Activated CD8-positive, alpha-beta memory T cell treated with anti-CD3 and anti-CD28 coated beads for 48 hours (primary cell): ENCODE data around the gene MYORG.
"Not testable (repeated sequence)": the region's sequence is repeated elsewhere in the genome, so short reads cannot be mapped to it uniquely, and the experiment has no call there.

ENCODE experiments used
- DNase-seq, 3 experiments: peaks; one replicate each; pipeline ENCODE4 v3.0.0-alpha.2; 2020; ENCODE audit warnings: low read depth in 2 of 3, low spot score in 2 of 3

Gene MYORG

DNA sequence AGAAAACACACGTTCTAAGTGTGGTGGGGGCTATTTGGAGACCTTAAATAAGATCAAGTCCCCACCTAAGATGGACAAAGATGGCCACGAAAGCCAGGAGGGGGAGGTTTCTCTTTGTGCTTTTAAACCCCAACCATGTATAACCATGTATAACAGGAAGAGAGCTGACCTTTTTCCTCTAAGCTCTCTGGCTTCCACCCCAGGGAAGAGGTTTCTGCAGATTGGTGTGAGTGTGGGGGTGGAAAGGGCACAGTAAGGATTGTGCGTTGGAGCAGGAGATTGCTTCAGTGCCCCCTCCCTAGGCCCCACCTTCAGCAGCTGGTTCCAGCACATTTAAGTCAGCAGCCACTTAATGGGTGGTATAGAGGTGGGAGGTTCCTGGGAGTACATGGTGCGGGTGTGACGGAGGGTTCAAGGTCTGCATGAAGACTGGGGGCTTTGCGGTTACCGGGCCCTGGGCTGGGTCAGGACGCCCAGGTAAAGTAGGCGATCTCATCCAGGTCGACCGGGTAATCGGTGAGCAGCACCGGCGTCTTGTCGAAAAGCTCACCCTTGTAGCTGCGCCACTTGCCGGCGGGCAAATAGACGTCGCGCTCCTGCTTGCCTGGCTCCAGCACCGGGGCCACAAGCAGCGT is 6.2 kb downstream of the MYORG start:
- no peak for DNase-seq

DNA sequence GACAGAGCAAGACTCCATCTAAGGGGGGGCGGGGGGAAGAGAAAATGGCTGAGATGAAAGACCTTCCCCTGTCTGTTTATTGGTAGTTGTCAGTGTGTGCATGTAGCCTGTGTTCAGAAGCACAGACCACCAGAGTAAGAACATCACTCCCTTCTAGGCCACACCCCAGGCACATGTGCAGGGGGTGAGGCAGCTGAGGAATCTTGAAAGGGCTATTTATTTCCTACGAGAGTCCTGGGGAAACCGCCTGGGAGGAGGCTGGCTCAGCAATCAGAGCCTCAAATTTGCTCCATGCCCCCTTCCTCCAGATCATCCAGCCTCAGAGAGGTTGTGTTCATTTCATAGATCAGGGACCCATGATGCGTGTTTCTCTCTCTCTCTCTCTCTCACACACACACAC is 7.1 kb downstream of the MYORG start:
- DNase-seq, result no peak

DNA sequence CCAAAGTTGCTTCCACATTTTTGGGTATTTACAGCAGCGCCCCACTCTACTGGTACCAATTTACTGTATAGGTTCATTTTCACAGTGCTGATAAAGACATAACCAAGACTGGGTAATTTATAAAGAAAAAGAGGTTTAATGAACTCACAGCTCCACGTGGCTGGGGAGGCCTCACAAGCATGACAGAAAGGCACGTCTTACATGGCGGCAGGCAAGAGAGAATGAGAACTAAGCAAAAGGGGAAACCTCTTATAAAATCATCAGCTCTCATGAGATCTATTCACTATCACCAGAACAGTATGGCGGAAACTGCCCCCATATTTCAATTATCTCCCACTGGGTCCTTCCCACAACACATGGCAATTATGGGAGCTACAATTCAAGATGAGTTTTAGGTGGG is 7.9 kb downstream of the MYORG start:
- DNase-seq, result not testable (repeated sequence)

DNA sequence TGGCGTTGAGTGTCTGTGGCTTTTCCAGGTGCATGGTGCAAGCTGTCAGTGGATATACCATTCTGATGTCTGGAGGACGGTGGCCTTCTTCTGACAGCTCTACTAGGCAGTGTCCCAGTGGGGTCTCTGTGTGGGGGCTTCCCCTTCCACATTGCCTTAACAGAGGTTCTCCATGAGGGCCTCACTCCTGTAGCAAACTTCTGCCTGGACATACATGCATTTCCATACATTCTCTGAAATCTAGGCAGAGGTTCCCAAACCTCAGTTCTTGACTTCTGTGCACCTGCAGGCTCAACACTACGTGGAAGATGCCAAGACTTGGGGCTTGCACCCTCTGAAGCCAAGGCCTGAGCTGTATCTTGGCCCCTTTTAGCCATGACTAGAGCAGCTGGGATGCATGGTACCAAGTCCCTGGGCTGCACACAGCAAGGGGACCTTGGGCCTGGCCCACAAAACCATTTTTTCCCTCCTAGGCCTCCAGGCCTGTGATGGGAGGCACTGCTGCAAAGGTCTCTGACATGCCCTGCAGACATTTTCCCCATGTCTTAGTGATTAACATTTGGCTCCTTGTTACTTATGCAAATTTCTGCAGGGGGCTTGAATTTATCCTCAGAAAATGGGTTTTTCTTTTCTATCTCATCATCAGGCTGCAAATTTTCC is 8.8 kb downstream of the MYORG start:
- not testable (repeated sequence) for DNase-seq

DNA sequence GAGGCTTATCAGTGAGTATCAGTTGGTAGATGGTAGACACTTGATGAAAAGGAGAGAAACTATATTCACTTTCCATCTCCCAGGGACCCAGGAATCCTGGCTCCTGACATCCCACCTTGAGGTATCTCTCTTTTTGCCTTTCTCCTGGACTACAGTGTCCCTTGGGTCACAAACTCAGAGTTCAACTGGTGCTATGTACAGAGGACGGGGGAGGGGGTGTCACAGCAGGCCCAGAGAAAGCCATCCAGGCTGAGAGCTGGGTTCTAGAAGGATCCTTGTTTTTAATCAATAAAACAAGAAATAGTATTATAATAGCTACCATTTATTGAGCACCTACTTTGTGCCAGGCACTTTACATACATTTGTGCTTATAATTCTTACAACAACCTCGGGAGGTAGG is 10.3 kb downstream of the MYORG start:
- DNase-seq, result no peak

DNA sequence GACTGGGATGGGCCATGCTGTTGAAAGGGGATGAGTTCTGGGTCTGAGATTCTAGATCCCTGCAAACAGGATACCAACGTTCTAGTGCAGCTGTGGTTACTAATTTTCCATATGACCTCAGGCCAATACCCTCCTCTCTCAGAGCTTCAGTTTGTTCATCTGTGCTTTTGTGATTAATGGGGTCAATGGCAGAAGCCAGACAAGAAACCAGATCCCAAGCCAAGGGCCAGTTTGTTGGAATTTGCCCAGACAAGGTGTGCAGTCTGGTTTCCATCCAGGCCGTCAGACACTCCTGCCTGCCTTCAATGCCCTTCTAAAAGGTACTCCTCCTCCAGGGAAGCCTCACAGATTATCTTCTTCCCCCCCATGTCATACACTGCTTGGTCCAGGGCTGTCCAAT is 11.4 kb downstream of the MYORG start:
- no peak for DNase-seq

DNA sequence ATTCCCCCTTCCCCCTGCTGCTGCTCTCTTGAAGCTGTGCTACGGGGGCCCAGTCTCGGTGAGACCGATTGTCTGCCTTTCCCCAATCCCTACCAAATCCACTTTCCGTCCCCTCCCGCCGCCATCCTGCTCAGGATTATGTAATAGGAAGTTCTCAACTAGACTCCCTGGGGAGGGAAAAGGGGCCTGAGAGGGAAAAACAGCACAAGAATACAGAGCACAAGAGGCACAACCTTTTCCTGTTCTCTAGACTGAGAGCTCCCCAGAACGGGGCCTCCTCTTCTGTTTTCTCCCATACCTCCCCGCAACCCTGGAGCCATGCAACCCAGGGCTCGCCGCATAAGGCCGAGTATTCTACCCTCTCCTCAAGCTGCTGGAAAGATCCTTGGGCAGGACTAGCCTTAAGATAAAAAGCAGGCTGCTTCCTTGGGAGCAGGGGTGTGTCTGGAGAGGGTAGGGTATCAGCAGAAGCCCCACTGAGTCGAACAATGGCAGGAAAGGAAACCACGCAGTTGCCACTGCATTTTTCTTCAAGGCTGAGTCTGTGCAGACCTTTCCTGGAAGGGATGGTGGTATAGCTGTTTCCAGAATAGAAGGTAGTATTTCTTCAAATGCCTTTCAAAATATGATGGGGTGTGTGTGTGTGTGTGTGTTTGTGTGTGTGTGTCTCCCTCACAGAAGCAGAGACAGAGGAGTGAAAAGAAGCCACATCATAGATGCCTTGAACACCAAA is 12.9 kb downstream of the MYORG start:
- no peak for DNase-seq

DNA sequence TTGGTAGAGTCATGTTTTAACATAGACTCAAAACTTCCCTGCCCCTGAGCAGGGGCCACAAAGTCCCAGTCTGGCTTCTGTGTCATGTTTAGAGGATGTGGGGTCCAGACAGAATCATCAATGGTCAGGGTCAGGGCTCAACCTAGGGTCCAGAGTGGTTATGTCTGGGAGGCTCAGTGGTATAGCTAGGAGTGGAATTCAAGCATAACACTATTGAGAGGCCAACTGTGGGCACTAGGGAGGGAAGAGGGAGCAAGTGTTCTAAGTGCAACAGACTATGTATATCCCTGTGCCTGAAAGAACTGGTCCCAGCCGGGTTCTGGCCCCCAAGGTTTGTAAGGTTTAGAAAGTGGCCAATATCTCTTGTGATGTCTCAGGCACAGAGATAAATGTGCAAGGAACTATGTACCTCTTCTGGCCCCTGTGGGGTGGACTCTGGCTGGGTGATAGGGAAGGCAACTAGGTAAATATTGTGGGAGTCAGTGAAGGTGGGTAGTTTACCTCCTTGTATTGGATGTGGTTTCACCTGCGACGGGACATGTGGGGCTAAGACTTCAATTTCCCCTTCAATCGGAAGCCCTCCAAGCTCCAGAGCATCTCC is 14.0 kb downstream of the MYORG start:
- DNase-seq, result no peak

DNA sequence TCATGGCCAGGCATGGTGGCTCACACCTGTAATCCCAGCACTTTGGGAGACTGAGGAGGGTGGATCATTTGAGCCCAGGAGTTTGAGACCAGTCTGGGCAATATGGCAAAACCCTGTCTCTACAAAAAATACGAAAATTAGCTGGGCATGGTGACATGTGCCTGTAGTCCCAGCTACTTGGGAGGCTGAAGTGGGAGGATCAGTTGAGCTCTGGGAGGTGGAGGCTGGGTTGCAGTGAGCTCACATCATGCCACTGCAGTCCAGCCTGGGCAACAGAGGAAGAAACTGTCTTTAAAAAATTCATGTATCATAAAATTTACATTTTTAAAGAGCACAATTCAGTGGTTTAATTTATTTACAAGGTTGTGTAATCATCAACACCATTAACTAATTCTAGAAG is 23.7 kb downstream of the MYORG start:
- DNase-seq, result not testable (repeated sequence)

DNA sequence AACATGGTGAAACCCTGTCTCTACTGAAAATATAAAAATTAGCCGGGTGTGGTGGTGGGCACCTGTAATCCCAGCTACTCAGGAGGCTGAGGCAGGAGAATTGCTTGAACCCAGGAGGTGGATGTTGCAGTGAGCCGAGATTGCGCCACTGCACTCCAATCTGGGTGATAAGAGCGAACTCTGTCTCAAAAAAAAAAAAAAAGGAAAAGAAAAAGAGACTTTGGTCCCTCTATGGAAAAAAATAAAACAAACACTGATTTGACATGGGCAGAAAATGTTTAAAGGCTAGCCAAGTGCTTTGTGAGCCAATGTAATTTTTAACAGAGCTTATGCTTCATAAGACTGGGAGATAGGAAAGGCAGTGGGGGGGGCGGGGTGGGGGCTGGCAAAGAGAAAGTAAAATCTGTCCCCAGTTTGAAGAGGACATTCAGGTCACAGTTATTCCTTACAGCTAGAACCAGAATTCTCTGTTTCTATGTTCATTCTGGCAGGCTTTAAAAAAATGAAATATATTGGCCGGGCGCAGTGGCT is 24.5 kb downstream of the MYORG start:
- not testable (repeated sequence) for DNase-seq

DNA sequence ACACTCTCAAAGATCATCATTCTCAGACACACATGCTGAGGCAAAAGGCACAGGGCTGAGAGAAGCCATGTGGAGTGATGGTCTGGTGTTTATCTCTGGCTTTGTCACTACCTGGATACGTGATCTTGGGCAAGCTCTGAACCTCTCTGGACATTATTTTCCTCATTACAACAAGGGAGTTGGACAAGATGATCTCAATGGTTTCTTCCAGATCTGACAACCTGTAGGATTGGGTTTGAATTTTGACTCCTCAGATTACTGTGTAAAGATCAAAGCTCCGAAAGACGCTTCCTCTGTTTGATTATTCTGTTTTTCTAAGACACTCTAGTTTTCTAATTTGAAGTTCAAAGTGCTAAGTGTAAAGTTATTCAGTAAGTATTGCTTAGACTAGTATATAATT is 27.4 kb downstream of the MYORG start:
- DNase-seq, result no peak

DNA sequence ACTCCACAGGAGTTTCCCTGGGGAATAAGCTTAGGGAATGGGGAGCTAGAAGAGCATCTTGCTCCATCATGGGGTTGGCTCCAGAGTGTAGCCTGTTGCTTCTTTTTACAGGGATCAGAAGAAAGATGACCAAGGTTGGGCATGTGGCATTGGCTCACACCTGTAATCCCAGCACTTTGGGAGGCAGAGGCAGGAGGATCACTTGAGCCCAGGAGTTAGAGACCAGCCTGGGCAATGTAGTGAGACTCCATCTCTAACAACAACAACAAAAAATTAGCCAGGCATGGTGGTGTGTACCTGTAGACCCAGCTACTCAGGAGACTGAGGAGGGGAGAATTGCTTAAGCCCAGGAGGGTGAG is 28.9 kb downstream of the MYORG start:
- DNase-seq, result no peak

DNA sequence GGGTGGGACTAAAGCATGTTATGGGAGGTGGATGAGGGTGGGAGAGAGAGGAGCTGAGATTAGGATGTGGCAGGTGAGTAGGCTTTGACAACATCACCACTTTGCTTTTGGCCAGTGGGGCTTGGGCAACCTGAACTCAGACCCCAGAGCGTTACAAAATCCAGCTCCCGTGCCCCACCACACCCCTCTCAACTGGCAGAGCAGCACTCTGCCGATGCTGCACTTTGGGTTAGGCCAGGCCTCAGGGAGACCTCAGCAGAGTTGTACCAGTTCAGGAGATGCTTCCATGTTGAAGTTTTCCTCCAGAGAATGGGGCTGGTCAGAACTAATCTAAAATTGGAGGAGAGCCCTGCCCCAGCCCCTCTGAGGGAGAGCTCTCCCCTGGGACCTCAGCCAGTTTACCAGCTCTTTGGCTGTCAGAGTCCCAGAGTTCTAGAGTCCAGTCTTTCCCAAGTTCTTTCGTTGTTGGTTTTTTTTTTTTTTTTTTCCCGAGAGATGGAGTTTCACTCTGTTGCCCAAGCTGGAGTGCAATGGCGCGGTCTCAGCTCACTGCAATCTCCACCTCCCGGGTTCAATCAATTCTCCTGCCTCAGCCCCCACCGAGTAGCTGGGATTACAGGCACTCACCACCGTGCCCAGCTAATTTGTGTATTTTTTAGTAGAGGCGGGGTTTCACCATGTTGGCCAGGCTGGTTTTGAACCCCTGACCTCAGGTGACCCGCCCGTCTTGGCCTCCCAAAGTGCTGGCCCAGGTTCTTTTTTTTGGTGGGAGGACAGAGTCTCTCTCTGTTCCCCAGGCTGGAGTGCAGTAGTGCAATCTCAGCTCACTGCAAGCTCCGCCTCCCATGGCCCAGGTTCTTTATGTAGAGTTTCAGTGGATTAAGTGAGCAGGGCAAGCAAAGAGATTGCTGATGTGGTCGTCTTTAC is 29.6 kb downstream of the MYORG start:
- DNase-seq, result no peak

DNA sequence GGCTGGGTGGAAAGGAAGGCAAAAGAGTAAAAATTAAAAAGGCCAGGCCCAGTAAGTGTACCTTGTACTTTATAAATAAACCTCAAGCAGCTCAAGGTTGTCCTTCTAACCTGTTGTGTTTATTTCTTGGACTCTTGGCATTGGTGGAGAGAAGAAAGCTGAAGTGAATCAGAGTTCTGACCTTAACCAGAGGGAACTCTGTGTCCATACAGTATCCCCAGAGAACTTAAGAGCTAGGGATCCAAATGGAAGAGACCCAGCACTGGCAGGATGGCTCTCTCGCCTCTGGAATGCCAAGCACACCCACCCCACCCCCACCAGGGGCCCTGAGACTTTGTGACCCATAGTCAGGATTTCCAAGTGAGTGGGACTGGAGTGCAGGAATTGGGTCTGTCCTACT is 33.1 kb downstream of the MYORG start:
- no peak for DNase-seq

DNA sequence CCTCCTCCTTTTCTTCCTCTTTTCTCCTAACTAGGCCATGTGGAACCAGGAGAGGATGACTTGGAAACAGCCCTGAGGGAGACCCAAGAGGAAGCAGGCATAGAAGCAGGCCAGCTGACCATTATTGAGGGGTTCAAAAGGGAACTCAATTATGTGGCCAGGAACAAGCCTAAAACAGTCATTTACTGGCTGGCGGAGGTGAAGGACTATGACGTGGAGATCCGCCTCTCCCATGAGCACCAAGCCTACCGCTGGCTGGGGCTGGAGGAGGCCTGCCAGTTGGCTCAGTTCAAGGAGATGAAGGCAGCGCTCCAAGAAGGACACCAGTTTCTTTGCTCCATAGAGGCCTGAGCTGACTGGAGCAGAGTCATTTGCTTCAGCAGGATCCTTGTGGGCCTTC is 33.6 kb downstream of the MYORG start:
- no peak for DNase-seq

DNA sequence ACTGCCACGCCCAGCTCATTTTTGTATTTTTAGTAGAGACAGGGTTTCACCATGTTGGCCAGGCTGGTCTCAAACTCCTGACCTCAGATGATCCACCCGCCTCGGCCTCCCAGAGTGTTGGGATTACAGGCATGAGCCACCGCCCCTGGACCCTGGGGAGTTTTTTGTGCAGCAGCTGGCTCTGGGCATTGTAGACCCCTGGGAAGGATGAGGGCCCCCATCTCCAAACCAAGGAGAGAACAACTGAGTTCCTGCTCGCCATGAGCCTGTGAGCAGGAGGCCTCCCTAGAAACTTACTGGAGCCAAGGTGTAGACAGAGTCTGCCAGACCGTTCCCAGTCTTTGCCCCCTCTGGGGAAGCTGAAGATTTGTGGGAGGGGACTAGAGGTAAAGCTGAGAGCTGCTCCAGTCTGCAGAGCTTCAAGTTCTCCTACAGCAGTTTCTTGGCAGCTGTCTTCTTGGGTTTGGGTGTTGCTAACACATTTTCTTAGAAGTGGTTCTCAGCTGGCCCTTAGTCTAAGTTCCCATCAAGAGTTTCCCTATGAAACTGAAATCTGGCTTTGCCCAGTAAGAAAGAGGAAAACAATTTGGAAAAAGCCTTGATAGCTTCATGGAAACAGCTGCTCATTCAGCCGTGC is 34.9 kb downstream of the MYORG start:
- no peak for DNase-seq

DNA sequence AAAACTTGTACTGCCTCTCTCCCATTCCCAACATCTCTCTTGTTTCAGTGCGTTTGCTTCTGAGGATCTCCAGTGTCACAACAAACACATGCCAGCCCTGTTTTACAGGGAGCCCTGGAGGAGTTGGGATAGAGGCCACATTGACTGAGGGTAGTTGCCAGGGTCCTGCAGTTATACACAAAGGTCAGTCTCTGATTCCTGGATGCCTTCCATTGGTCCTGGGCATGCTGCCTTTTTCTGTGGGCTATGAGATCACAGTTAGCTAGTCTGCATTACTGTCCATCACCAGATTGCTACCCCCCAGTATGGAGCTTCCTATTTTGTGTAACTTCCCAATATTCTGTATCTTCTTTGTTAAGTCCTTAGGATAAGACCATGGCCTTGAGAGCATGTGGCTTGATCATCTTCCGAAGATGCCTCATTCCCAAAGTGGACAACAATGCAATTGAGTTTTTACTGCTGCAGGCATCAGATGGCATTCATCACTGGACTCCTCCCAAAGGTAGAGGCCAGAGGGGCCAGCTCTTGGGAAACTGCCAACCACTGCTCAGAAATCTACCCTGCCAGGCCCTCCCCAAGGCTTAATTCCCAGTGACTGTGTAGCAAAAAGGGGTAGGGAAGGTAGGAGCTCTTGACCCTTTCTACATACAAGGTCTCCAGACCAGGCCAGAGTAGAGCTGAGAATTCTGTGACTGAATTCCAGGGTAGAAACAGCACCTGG is 37.9 kb downstream of the MYORG start:
- DNase-seq, result no peak

DNA sequence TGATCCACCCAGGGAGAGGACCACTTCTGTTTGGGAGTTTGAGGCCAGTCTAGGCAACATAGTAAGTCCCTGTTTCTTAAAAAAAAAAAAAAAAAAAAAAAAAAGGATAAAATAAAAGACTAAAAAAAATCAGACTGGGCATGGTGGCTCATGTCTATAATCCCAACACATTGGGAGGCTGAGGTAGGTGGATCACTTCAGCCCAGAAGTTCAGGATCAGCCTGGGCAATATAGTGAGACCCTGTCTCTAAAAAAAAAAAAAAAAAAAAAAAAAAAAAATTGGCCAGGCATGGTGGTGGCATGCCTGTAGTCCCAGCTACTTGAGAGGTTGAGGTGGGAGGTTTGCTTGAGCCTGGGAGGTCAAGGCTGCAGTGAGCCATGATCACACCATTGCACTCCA is 38.6 kb downstream of the MYORG start:
- DNase-seq, result not testable (repeated sequence)

DNA sequence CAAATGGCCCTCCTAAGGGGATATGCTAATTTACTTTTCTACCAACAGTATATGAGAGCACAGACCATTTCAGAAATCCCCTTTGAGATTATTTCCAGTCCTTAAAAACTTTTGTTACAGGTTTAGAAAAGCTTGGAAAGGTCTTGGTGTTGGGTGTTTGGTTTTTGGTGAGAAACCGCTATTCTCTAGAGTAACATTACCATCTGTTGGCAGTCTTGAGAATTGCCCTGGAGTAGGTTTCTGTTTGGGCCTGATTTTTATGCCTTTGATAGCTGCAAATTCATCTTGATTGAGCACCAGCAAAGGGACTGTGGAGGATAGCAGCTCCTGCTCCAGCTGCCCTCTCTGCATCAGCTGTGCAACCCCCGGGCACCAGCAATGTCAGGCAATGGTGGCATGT is 39.3 kb downstream of the MYORG start:
- DNase-seq, result no peak

DNA sequence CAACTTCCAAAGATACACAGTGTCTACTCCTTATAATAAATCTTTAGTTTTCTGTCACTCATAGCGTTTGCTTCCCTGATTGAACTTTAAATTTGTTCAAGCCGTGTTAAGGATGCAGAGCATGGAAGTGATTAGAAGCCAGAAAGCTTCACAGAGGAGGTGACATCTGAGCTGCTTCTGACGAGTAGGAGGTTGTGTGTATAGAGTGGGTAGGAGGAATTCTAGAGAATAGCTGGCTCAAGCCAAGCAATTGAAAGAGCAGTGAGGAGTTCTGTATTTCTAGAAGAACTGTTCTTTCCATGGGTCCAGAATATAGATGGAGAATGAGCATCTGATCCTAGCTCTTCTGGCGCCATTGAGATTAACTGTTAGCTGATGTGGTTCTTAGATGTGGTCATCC is 41.3 kb downstream of the MYORG start:
- no peak for DNase-seq
